ENCODE measurements around the gene TRAFD1. TPM values are rescaled to one million over a fixed set of nuclear protein-coding genes. Genes with fewer than 3 reads are reported as not detected.
A peak's percentile ranks its signal among the peaks of the same experiment; 100 is the strongest.

The TRAFD1 gene
- total and polyA plus RNA-seq, 9 of the 15 experiments (the other 6 are each of a cell fraction or from before 2014, with no cell fraction given) = 41.3 to 85.5 (median 54.5) TPM

GRCh38 chr12:112108202-112109079 is 16.9 kb upstream of the TRAFD1 start, which contains the start of gene NAA25 (continued):
- TF ChIP-seq HINFP (tag; conservative IDR thresholded peaks at IDR 0.05; ENCODE audit: low read depth) (no peak), THRA (IDR thresholded peaks at IDR 0.05) (no peak), HMG20B (CRISPR knock-in tag; IDR thresholded peaks at IDR 0.05) (no peak), MCM3 (IDR thresholded peaks at IDR 0.05) (no peak), RNF2 (IDR thresholded peaks at IDR 0.05) (no peak), ZNF717 (CRISPR knock-in tag; IDR thresholded peaks at IDR 0.05) (no peak), CLOCK (CRISPR knock-in tag; IDR thresholded peaks at IDR 0.05; ENCODE audit: borderline replicate concordance) (no peak), HMGXB4 (CRISPR knock-in tag; IDR thresholded peaks at IDR 0.05) (peak; percentile 95), MAFF (IDR thresholded peaks at IDR 0.05; ENCODE audit: low read length) (no peak; the same call in 1 of the 2 replicates)
